ENCODE data around the gene CAPN2.

CAPN2 gene

DNA sequence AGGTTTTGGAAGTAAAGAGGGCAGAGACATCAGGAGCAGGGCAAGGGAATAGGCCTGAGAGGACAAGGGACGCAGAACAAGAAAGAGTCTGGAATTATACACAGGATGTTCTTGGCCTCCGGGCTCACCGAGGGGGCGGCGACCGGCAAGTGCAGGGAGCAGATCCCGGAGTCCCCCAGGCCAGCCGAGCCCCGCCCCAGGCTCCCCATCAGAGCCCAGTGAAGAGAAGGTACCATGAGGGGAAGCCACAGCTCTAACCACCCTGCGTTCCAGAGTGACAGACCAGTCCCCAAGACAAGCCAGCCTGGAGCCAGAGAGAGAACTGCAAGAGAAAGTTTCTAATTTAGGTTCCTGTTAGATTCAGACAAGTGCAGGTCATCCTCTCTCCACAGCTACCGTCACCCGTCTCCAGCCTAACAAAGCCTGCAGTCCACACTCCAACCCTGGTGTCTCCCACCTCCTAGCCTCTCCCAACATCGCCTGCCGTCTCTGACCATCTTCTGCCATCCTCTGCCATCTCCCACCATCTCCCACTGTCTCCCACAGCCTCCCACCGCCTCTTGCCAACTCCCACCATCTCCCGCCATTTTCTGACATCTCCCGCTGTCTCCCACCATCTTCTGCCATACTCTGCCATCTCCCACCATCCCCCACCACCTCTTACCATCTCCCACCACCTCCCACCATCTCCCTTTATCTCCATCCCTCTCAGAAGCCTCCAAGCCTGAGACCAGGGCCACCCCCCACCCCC, 42.5 kb downstream of the CAPN2 start:
- H3K4me2 ChIP-seq (ENCODE audit: low read depth, low read length, poor library complexity, severe bottlenecking) = no peak overlapping the region
- no peaks in the 10 kb centered on the region for H3K9me3 ChIP-seq (ENCODE audit: insufficient read depth, low read length)
- no peak overlapping the region for H3K4me3 ChIP-seq (ENCODE audit: insufficient read depth, low read length, poor library complexity, severe bottlenecking)
- TF ChIP-seq, protein P1, sequence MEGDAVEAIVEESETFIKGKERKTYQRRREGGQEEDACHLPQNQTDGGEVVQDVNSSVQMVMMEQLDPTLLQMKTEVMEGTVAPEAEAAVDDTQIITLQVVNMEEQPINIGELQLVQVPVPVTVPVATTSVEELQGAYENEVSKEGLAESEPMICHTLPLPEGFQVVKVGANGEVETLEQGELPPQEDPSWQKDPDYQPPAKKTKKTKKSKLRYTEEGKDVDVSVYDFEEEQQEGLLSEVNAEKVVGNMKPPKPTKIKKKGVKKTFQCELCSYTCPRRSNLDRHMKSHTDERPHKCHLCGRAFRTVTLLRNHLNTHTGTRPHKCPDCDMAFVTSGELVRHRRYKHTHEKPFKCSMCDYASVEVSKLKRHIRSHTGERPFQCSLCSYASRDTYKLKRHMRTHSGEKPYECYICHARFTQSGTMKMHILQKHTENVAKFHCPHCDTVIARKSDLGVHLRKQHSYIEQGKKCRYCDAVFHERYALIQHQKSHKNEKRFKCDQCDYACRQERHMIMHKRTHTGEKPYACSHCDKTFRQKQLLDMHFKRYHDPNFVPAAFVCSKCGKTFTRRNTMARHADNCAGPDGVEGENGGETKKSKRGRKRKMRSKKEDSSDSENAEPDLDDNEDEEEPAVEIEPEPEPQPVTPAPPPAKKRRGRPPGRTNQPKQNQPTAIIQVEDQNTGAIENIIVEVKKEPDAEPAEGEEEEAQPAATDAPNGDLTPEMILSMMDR (IDR thresholded peaks at IDR 0.05; ENCODE audit: insufficient read depth, low read length, poor library complexity, severe bottlenecking) = no peak
- no peak for TF ChIP-seq EZH2phosphoT487 (conservative IDR thresholded peaks at IDR 0.05; ENCODE audit: low read length)
- no peaks in the 10 kb centered on the region for H3F3A ChIP-seq (ENCODE audit: insufficient read depth)
- no peaks in the 10 kb centered on the region for H3K36me3 ChIP-seq (ENCODE audit: low read length)
- no peaks in the 10 kb centered on the region for H4K20me1 ChIP-seq (ENCODE audit: low read depth, low read length)
- H3K9me2 ChIP-seq (replicated peaks; ENCODE audit: insufficient read depth, low read length) = no peaks in the 10 kb centered on the region
- H3K27me3 ChIP-seq (ENCODE audit: low read length) = no peaks in the 10 kb centered on the region
- no peak overlapping the region for H3K27ac ChIP-seq (ENCODE audit: low read depth, low read length)
- H3K9ac ChIP-seq (ENCODE audit: low read length) = no peak overlapping the region
- H2AFZ ChIP-seq (ENCODE audit: low read depth, low read length, severe bottlenecking) = no peak overlapping the region
- no peaks in the 10 kb centered on the region for H3K79me2 ChIP-seq (ENCODE audit: insufficient read depth, low read length)

GRCh38 chr1:223755432-223755792, 43.1 kb downstream of the CAPN2 start:
- no peak overlapping the region for H3K9ac ChIP-seq (ENCODE audit: low read length)

GRCh38 chr1:223755992-223756775, 43.8 kb downstream of the CAPN2 start:
- H4K20me1 ChIP-seq (ENCODE audit: low read depth, low read length) = no peaks in the 10 kb centered on the region
- no peak overlapping the region for H3K4me2 ChIP-seq (ENCODE audit: low read depth, low read length, poor library complexity, severe bottlenecking)
- H3K27ac ChIP-seq (ENCODE audit: low read depth, low read length) = no peak overlapping the region
- no peak overlapping the region for H3K9ac ChIP-seq (ENCODE audit: low read length)
- no peaks in the 10 kb centered on the region for H3F3A ChIP-seq (ENCODE audit: insufficient read depth)
- H3K79me2 ChIP-seq (ENCODE audit: insufficient read depth, low read length) = no peaks in the 10 kb centered on the region
- no peaks in the 10 kb centered on the region for H3K9me2 ChIP-seq (replicated peaks; ENCODE audit: insufficient read depth, low read length)
- no peaks in the 10 kb centered on the region for H3K9me3 ChIP-seq (ENCODE audit: insufficient read depth, low read length)
- no peaks in the 10 kb centered on the region for H3K27me3 ChIP-seq (ENCODE audit: low read length)
- no peaks in the 10 kb centered on the region for H3K36me3 ChIP-seq (ENCODE audit: low read length)
- TF ChIP-seq, protein P1 (IDR thresholded peaks at IDR 0.05; ENCODE audit: insufficient read depth, low read length, poor library complexity, severe bottlenecking) = no peak
- TF ChIP-seq EZH2phosphoT487 (conservative IDR thresholded peaks at IDR 0.05; ENCODE audit: low read length) = no peak
- H3K4me3 ChIP-seq (ENCODE audit: insufficient read depth, low read length, poor library complexity, severe bottlenecking) = no peak overlapping the region
- H2AFZ ChIP-seq (ENCODE audit: low read depth, low read length, severe bottlenecking) = no peak overlapping the region

More at GRCh38 chr1:223755432-223755792, 43.1 kb downstream of the CAPN2 start:
- Histone ChIP-seq H3K9me2 (replicated peaks; ENCODE audit: insufficient read depth, low read length) (no peaks in the 10 kb centered on the region), H3K79me2 (ENCODE audit: insufficient read depth, low read length) (no peaks in the 10 kb centered on the region), H3K9me3 (ENCODE audit: insufficient read depth, low read length) (no peaks in the 10 kb centered on the region), H3K36me3 (ENCODE audit: low read length) (no peaks in the 10 kb centered on the region), H3K27ac (ENCODE audit: low read depth, low read length) (no peak overlapping the region), H3K4me3 (ENCODE audit: insufficient read depth, low read length, poor library complexity, severe bottlenecking) (no peak overlapping the region), H3F3A (ENCODE audit: insufficient read depth) (no peaks in the 10 kb centered on the region), H2AFZ (ENCODE audit: low read depth, low read length, severe bottlenecking) (no peak overlapping the region), H4K20me1 (ENCODE audit: low read depth, low read length) (no peaks in the 10 kb centered on the region), H3K4me2 (ENCODE audit: low read depth, low read length, poor library complexity, severe bottlenecking) (no peak overlapping the region), H3K27me3 (ENCODE audit: low read length) (no peaks in the 10 kb centered on the region)
- TF ChIP-seq EZH2phosphoT487 (conservative IDR thresholded peaks at IDR 0.05; ENCODE audit: low read length) = no peak
- TF ChIP-seq, protein P1 (IDR thresholded peaks at IDR 0.05; ENCODE audit: insufficient read depth, low read length, poor library complexity, severe bottlenecking) = no peak

Data from SU-DHL-6 (cell line).